Astrocyte of the spinal cord (primary cell): ENCODE data around the gene GMEB2.

ENCODE experiments used
- DNase-seq: peaks from one replicate; pipeline ENCODE4 v3.0.0; 2011; ENCODE audit warnings: low read depth, low spot score
- H3K4me3 ChIP-seq: 2 replicates; pipeline ENCODE4 v1.5.1; 2011; ENCODE audit warnings: low read depth, mild to moderate bottlenecking, low read length, moderate library complexity
- in situ Hi-C: cut with HindIII; loops from 2 replicates; pipeline ENCODE4 v1.10.0; 2017; ENCODE audit warnings: low sequenced_read_pairs
- TF ChIP-seq, protein P1 (sequence below): IDR thresholded peaks from 2 replicates; pipeline ENCODE4 v1.5.1; 2012; ENCODE audit warnings: low read depth, mild to moderate bottlenecking, low read length, inconsistent platforms

The GMEB2 gene

DNA sequence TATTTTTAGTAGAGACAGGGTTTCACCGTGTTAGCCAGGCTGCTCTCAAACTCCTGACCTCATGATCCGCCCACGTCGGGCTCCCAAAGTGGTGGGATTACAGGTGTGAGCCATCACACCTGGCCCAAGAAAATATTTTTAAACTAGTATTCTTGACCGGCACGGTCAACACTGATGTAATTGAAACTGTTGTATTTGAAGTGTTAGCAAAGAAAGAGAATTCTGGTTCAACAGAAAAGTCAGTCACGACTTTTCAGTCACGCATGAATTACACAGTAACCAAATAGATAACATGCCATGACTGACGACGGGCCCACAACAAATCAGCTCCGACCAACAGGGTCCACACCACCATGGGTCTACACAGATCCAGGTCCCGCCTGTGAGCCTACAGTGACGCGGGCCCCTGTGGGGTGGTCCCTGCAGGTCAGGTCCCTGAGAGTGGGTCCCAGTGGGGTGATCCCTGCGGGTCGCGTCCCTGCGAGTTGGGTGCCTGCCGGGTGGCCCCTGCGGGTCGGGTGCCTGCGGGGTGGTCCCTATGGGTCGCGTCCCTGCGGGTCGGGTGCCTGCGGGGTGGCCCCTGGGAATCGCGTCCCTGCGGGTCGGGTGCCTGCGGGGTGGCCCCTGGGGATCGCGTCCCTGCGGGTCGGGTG, 1.0 kb downstream of the GMEB2 start:
- peak; percentile 22 for DNase-seq
- TF ChIP-seq, protein P1, sequence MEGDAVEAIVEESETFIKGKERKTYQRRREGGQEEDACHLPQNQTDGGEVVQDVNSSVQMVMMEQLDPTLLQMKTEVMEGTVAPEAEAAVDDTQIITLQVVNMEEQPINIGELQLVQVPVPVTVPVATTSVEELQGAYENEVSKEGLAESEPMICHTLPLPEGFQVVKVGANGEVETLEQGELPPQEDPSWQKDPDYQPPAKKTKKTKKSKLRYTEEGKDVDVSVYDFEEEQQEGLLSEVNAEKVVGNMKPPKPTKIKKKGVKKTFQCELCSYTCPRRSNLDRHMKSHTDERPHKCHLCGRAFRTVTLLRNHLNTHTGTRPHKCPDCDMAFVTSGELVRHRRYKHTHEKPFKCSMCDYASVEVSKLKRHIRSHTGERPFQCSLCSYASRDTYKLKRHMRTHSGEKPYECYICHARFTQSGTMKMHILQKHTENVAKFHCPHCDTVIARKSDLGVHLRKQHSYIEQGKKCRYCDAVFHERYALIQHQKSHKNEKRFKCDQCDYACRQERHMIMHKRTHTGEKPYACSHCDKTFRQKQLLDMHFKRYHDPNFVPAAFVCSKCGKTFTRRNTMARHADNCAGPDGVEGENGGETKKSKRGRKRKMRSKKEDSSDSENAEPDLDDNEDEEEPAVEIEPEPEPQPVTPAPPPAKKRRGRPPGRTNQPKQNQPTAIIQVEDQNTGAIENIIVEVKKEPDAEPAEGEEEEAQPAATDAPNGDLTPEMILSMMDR: no peak
- in situ Hi-C loops: no loop called here

DNA sequence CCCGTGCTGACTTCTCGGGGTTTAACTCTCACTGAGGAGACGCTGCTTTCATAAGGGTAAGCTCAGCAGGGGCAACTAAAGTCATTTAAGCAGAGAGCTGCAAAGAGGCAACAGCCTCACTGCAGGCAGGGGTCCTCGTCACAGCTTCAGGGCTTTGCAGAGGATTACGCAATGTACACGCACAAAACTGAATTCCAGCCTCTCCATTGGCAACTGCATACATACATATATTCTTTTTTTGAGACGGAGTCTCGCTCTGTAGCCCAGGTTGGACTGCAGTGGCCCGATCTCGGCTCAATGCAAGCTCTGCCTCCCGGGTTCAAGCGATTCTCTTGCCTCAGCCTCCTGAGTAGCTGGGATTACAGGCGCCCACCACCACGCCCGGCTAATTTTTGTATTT, 2.4 kb downstream of the GMEB2 start:
- in situ Hi-C loops: no loop called here
- H3K4me3 ChIP-seq: no peak overlapping the region
- DNase-seq: peak; percentile 37
- TF ChIP-seq, protein P1: peak; percentile 11

More for the DNA sequence above, 1.0 kb downstream of the GMEB2 start:
- H3K4me3 ChIP-seq: peak overlapping the region; percentile 54

DNA sequence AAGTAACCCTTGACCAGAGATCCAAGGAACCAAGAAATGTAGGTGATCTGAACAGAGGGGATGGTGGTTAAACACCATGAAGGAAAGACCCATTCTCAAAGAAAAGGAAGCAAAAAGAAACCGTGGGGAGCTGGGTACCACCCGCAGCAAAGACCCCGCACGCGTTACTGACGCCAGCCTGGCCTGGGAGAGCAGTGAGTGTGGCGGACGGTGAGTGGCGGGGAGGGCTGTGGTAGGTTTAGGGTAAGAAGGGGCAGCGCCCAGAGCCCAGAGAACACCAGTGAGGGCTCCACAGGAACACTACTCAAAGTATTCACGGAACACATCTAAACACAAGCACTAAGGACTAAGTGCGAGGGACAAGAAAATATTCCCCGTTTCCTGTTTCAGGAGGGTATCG, 4.2 kb downstream of the GMEB2 start:
- H3K4me3 ChIP-seq: no peak overlapping the region
- DNase-seq: no peak
- in situ Hi-C loops: no loop called here
- TF ChIP-seq, protein P1: no peak

DNA sequence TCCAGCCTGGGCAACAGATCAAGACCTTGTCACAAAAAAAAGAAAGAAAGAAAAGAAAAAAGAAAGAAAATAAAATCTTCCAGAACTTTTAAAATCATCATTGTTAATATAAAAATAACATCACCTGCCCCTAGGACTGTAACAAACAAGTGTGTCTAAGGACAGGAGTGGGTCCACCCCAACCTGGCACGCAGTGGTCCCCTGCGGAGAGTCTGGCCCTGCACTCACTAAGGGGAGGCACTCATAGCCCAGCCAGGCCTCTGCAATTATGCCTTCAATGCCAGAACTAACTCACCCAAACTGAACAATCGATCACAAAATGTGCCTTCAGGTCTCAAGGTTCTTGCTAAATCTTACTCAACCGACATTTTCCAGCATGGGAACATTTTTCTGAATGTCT, 4.8 kb downstream of the GMEB2 start:
- DNase-seq: no peak
- H3K4me3 ChIP-seq: no peak overlapping the region
- TF ChIP-seq, protein P1: no peak
- in situ Hi-C loops: no loop called here

DNA sequence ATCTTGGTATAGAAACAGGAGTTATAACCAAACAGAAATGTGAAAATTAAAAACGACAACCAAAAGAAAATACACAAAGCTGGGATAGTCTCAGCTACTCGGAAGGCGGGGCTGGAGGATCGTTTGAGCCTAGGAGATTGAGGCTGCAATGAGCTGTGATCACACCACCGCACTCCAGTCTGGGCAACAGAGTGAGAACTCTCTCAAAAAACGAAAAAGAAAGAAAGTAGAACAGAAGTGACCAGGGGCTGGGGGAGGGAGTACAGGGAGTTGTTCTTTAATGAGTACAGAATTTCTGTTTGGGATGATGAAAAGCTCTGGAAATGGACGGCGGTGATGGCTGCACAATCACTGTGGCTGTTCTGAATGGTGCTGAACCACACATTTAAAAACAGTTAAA, 5.9 kb downstream of the GMEB2 start:
- in situ Hi-C loops: no loop called here
- no peak overlapping the region for H3K4me3 ChIP-seq
- TF ChIP-seq, protein P1: no peak
- DNase-seq: no peak

DNA sequence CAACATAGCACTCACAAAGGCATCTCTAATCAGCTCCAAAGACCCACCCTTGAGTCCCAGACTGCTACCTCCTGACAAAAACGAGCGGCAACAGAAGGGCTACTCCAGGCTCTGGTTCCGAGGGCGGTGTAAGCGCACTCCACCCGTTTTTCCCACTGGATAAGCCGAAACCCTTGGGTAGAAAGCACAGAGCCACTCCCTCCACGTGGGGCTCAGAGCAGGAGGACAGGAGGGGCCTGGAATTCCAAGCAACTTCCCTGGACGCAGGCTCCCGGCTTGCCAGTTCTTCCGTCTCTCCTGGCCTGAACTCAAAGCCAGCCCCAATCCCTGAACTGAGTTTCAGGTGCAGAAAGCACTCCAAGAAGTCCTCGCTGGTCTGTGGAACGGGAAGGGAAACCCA, 7.4 kb downstream of the GMEB2 start:
- H3K4me3 ChIP-seq: no peak overlapping the region
- no peak for DNase-seq
- in situ Hi-C loops: no loop called here
- TF ChIP-seq, protein P1: no peak
